ENCODE data around the gene NEDD4.
"Not testable (repeated sequence)": the region's sequence is repeated elsewhere in the genome, so short reads cannot be mapped to it uniquely, and the experiment has no call there.

Gene NEDD4

GRCh38 chr15:55993111-55993803 lies at the start of gene NEDD4:
TSS of gene NEDD4 (minus strand) at chr15:55993612. CDS start at chr15:55993555, 57 bp downstream.
- peak; percentile 42 to 50 for DNase-seq (ENCODE audit: low read depth in 2 of 2)

DNA sequence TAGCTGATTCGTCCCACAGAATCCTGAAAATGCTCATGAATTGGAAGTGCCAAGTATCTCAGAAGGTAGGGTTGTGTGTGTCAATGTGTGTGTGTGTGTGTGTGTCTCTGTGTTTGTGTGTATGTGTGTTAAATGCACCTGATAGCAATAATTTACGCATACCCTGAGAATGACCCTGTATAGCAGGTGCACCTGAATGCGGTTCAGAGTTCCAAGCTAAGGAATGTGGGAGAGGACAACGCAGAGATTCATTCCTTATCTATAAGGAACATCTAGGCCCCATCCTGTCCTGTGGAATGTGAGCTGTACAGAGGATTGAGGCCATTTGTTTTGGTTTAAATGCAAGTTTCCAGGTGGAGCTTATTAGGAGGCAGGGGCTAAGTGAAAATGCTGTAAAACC lies 49.1 kb upstream of the NEDD4 start:
- no peak for DNase-seq (ENCODE audit: low read depth in 2 of 2)

- DNase-seq (ENCODE audit: low read depth in 2 of 2), result no peak
Measured at GRCh38 chr15:56042031-56042430, 48.6 kb upstream of the NEDD4 start.

GRCh38 chr15:56040081-56041035 lies 46.9 kb upstream of the NEDD4 start:
- no peak for DNase-seq (ENCODE audit: low read depth in 2 of 2)

- DNase-seq (ENCODE audit: low read depth in 2 of 2), result no peak
Measured at GRCh38 chr15:56038707-56039106, 45.3 kb upstream of the NEDD4 start.

GRCh38 chr15:56038015-56038414 lies 44.6 kb upstream of the NEDD4 start:
- no peak for DNase-seq (ENCODE audit: low read depth in 2 of 2)

DNA sequence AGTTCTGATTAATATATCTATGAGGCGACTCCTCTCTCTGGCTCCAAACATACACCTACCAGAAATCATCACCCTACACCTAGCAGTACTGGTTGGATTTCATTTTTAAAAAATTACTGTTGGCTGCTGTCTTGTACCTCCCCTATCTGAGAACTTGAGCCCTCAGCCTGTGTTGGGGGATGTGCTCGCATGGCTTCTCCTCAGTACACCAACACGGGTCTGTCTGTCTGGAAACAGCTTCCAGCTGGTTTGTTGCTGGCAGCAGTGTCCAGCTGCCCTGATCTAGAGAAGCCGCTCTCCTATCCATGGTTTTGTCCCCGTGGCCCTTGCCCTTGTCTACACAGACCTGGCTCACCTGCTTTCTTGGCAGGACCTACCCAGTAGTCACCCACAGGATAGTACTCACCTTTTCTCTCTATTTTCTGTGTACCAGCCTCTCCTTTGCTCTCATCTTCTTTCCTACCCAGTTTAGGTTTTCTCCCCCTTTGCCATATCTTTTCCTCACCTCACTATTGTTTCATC lies 43.2 kb upstream of the NEDD4 start:
- no peak for DNase-seq (ENCODE audit: low read depth in 2 of 2)

GRCh38 chr15:56035166-56035565 lies 41.8 kb upstream of the NEDD4 start:
- no peak for DNase-seq (ENCODE audit: low read depth in 2 of 2)

DNA sequence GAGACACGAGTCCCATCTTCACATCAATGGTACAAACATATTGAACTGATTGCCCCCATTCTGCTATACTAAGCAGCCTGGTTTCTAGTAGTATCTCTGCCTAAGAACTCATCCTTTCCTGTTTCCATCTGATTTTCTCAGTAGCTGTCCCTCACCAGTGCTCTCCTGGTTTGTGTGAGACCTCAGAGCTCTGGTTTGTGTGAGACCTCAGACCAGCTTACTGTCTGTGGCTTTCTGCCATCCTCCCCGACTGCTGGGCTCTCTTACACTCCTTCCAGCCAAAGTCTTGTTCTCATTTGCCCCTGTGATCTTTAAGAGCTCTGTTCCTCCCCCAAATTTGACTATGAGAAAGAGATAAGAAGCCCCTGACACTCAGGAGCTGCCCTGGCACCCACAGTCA lies 41.1 kb upstream of the NEDD4 start:
- DNase-seq (ENCODE audit: low read depth in 2 of 2), result no peak

- no peak for DNase-seq (ENCODE audit: low read depth in 2 of 2)
Measured at GRCh38 chr15:56032373-56032772, 39.0 kb upstream of the NEDD4 start.

DNA sequence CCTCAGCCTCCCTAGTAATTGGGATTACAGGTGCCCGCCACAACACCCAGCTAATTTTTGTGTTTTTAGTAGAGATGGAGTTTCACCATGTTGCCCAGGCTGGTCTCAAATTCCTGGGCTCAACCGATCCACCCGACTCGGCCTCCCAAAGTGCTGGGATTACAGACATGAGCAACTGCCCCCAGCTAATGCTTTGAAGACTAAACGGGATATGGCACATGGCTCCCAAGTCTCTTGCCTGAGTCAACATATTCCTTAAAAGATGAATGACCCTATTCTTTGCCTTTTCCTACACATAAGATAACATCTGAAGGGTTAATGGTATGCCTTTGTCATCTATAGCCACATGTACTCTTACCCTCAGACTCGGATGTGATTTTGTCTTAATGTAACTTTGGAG lies 38.4 kb upstream of the NEDD4 start:
- DNase-seq (ENCODE audit: low read depth in 2 of 2), result no peak

DNA sequence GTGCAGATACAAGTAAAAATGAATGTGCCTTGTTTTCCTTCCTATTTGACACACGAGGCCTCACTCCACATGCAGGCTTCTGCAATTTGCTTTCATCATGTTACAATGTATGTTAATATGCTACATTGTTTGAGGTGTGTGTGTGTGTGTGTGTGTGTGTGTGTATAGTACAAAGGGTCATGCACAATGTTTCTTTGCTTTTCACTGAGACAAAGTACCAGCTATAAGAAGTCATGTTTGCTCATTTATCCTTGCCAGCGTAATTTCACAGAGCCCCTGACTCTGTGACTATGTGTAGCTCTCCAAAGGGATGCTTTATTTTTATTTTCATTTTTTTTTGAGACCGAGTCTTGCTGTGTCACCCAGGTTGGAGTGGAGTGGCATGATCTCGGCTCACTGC lies 38.0 kb upstream of the NEDD4 start:
- DNase-seq (ENCODE audit: low read depth in 2 of 2), result no peak

GRCh38 chr15:56028430-56028829 lies 35.0 kb upstream of the NEDD4 start:
- no peak for DNase-seq (ENCODE audit: low read depth in 2 of 2)

- DNase-seq (ENCODE audit: low read depth in 2 of 2), result not testable (repeated sequence)
Measured at GRCh38 chr15:56023160-56023559, 29.7 kb upstream of the NEDD4 start.

DNA sequence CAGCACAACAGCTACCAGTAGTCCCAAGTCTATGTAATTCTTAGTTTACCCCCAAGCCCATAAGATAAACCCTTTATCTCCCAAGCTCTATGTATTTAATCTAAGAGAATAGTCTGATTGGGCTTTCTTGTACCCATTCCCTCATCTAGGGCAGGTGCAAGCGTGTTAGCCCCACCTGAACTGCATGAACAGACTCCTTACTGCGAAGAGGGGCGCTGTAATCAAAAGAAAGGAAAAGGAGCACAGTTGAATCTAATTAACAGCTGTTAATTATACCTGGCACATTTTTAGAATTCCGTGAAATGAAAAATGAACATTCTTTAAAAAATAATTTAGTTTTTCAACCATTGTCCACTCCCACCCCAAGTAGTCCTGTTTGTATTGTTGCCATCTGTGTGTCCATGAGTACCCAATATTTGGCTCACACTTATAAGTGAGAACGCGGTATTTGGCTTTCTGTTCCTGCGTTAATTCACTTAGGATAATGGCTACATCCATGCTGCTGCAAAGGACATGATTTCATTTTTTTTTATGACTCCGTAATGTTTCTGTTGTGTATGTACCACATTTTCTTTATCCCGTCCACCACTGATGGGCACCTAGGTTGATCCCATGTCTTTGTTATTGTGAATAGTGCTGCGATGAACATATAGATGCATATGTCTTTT lies 26.5 kb upstream of the NEDD4 start:
- DNase-seq (ENCODE audit: low read depth in 2 of 2), result no peak

- DNase-seq (ENCODE audit: low read depth in 2 of 2), result no peak
Measured at GRCh38 chr15:56019060-56019793, 25.8 kb upstream of the NEDD4 start.

GRCh38 chr15:56017920-56018319 lies 24.5 kb upstream of the NEDD4 start:
- DNase-seq (ENCODE audit: low read depth in 2 of 2), result no peak

- no peak for DNase-seq (ENCODE audit: low read depth in 2 of 2)
Measured at GRCh38 chr15:56017511-56017910, 24.1 kb upstream of the NEDD4 start.

GRCh38 chr15:56016281-56016680 lies 22.9 kb upstream of the NEDD4 start:
- DNase-seq (ENCODE audit: low read depth in 2 of 2), result no peak

GRCh38 chr15:56014677-56015076 lies 21.3 kb upstream of the NEDD4 start:
- no peak for DNase-seq (ENCODE audit: low read depth in 2 of 2)

DNA sequence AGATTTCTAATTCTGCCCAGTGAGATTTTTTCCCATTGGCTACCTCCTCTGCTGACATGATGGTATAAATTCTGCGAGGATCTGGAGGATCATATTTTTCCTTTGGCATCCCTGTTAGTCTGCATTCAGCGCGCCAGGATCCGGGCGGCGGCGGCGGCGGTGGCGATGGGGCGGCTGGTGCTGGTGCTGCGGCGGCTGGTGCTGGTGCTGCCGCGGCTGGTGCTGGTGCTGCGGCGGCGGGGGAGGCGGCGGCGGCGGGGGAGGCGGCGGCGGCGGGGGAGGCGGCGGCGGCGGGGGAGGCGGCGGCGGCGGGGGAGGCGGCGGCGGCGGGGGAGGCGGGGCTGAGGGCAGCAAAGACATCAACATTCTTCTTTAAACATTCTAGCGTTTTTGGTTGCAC lies 13.6 kb upstream of the NEDD4 start:
- not testable (repeated sequence) for DNase-seq (ENCODE audit: low read depth in 2 of 2)

Data from activated CD8-positive, alpha-beta memory T cell treated with anti-CD3 and anti-CD28 coated beads for 4 hours (primary cell).